Panc1 (cell line): ENCODE data around the gene RAB42.

Source experiments
- POLR2AphosphoS5 ChIP-seq: IDR thresholded peaks from 2 replicates; pipeline ENCODE4 v1.6.1; 2012; ENCODE audit warnings: mild to moderate bottlenecking, low read depth, low read length, moderate library complexity
- SIN3A ChIP-seq: IDR thresholded peaks from 2 replicates; pipeline ENCODE4 v1.6.1; 2012; ENCODE audit warnings: low read depth, mild to moderate bottlenecking, low read length, moderate library complexity, borderline replicate concordance; ENCODE audit not compliant: insufficient read depth
- TCF7L2 ChIP-seq: IDR thresholded peaks from 2 replicates; pipeline ENCODE4 v1.6.1; 2011; ENCODE audit warnings: mild to moderate bottlenecking, low read depth, low read length, inconsistent platforms
- TF ChIP-seq, protein P1 (sequence below): fragments of 450-650 bp; IDR thresholded peaks from 2 replicates; pipeline ENCODE4 v1.5.1; 2017; ENCODE audit warnings: mild to moderate bottlenecking
- TF ChIP-seq, protein P2 (sequence below), 2 experiments: IDR thresholded peaks; 2 replicates each; pipeline ENCODE4 v1.6.1; 2011 to 2012; ENCODE audit warnings: low read depth in 2 of 2, control low read depth in 1 of 2, low read length in 1 of 2, mild to moderate bottlenecking in 1 of 2, moderate library complexity in 1 of 2; ENCODE audit not compliant: insufficient read depth in 1 of 2

GRCh38 chr1:28545246-28545628 lies 46.8 kb upstream of the RAB42 start:
- TF ChIP-seq, protein P1, sequence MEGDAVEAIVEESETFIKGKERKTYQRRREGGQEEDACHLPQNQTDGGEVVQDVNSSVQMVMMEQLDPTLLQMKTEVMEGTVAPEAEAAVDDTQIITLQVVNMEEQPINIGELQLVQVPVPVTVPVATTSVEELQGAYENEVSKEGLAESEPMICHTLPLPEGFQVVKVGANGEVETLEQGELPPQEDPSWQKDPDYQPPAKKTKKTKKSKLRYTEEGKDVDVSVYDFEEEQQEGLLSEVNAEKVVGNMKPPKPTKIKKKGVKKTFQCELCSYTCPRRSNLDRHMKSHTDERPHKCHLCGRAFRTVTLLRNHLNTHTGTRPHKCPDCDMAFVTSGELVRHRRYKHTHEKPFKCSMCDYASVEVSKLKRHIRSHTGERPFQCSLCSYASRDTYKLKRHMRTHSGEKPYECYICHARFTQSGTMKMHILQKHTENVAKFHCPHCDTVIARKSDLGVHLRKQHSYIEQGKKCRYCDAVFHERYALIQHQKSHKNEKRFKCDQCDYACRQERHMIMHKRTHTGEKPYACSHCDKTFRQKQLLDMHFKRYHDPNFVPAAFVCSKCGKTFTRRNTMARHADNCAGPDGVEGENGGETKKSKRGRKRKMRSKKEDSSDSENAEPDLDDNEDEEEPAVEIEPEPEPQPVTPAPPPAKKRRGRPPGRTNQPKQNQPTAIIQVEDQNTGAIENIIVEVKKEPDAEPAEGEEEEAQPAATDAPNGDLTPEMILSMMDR = no peak
- TF ChIP-seq, protein P2, sequence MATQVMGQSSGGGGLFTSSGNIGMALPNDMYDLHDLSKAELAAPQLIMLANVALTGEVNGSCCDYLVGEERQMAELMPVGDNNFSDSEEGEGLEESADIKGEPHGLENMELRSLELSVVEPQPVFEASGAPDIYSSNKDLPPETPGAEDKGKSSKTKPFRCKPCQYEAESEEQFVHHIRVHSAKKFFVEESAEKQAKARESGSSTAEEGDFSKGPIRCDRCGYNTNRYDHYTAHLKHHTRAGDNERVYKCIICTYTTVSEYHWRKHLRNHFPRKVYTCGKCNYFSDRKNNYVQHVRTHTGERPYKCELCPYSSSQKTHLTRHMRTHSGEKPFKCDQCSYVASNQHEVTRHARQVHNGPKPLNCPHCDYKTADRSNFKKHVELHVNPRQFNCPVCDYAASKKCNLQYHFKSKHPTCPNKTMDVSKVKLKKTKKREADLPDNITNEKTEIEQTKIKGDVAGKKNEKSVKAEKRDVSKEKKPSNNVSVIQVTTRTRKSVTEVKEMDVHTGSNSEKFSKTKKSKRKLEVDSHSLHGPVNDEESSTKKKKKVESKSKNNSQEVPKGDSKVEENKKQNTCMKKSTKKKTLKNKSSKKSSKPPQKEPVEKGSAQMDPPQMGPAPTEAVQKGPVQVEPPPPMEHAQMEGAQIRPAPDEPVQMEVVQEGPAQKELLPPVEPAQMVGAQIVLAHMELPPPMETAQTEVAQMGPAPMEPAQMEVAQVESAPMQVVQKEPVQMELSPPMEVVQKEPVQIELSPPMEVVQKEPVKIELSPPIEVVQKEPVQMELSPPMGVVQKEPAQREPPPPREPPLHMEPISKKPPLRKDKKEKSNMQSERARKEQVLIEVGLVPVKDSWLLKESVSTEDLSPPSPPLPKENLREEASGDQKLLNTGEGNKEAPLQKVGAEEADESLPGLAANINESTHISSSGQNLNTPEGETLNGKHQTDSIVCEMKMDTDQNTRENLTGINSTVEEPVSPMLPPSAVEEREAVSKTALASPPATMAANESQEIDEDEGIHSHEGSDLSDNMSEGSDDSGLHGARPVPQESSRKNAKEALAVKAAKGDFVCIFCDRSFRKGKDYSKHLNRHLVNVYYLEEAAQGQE (IDR thresholded peaks at IDR 0.05; ENCODE audit: insufficient read depth in 1 of 2, low read depth in 2 of 2, low read length in 1 of 2) = no peak
- no peak for TF ChIP-seq POLR2AphosphoS5
- TF ChIP-seq TCF7L2 = no peak
- TF ChIP-seq SIN3A = no peak
